Activated CD8-positive, alpha-beta memory T cell treated with anti-CD3 and anti-CD28 coated beads for 48 hours (primary cell): Measurements from ENCODE around the gene ANKDD1B.

Source experiments
- DNase-seq, 3 experiments: peaks; one replicate each; pipeline ENCODE4 v3.0.0-alpha.2; 2020; ENCODE audit warnings: low read depth in 2 of 3, low spot score in 2 of 3

The ANKDD1B gene

GRCh38 chr5:75659791-75660450, 48.7 kb downstream of the ANKDD1B start:
- DNase-seq, result no peak

GRCh38 chr5:75660678-75661465, 49.6 kb downstream of the ANKDD1B start:
- DNase-seq, result no peak

GRCh38 chr5:75662061-75662460, 50.8 kb downstream of the ANKDD1B start:
- DNase-seq, result no peak

- no peak for DNase-seq
Observed at GRCh38 chr5:75663579-75664284, 52.5 kb downstream of the ANKDD1B start.

GRCh38 chr5:75664979-75665378, 53.7 kb downstream of the ANKDD1B start:
- no peak for DNase-seq

- no peak for DNase-seq
Observed at GRCh38 chr5:75666801-75667200, 55.5 kb downstream of the ANKDD1B start.

GRCh38 chr5:75667586-75667985, 56.3 kb downstream of the ANKDD1B start:
- DNase-seq, result no peak

- no peak for DNase-seq
Observed at GRCh38 chr5:75668445-75668844, 57.2 kb downstream of the ANKDD1B start.

GRCh38 chr5:75668977-75669689, 57.9 kb downstream of the ANKDD1B start:
- peak; percentile 12 to 38 (median 35) for DNase-seq

GRCh38 chr5:75670577-75670976, 59.3 kb downstream of the ANKDD1B start:
- DNase-seq, result no peak

GRCh38 chr5:75671506-75671905, 60.3 kb downstream of the ANKDD1B start:
- DNase-seq, result no peak

GRCh38 chr5:75672616-75673015, 61.4 kb downstream of the ANKDD1B start:
- no peak for DNase-seq

GRCh38 chr5:75675783-75676182, 64.5 kb downstream of the ANKDD1B start:
- DNase-seq, result no peak

- no peak for DNase-seq
Observed at GRCh38 chr5:75677607-75678006, 66.4 kb downstream of the ANKDD1B start.

- DNase-seq, result no peak
Observed at GRCh38 chr5:75678155-75678554, 66.9 kb downstream of the ANKDD1B start.

- no peak for DNase-seq
Observed at GRCh38 chr5:75681125-75681830, 70.0 kb downstream of the ANKDD1B start.

GRCh38 chr5:75685141-75685540, 73.9 kb downstream of the ANKDD1B start:
- DNase-seq, result no peak

- no peak for DNase-seq
Observed at GRCh38 chr5:75686480-75686879, 75.2 kb downstream of the ANKDD1B start.

GRCh38 chr5:75690669-75691068, 79.4 kb downstream of the ANKDD1B start:
- no peak for DNase-seq

GRCh38 chr5:75694781-75695180, 83.5 kb downstream of the ANKDD1B start:
- no peak for DNase-seq
